GM19372 (cell line): ENCODE results near the gene CASK.

Experiments used
- ATAC-seq: cut with Tn5 transposase; IDR thresholded peaks from one replicate; pipeline ENCODE4 v1.9.1; 2021; ENCODE audit warnings: mild to moderate bottlenecking, low read depth, moderate library complexity; ENCODE audit not compliant: unreplicated experiment

CASK gene

DNA sequence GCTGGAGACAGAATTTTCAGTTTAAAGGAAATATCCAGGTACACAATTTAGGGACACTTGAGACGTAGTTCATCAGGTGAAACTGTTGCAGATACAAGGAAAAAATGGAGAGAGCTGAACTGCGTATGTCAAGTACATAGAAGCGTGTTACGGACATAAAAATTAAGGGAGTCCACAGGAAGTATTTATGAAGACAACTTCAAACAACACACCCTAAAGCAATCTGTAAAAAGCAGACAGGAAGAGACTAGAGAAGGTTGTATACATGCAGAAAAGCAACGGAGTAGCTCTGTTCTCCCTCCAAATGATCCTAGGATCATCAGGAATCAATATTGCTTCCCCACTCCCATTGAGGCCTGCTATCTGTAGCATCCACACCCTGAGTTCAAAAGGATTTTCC, 5.8 kb downstream of the CASK start:
- no peak for ATAC-seq

GRCh38 chrX:41913476-41913875, 9.9 kb downstream of the CASK start:
- no peak for ATAC-seq

GRCh38 chrX:41912923-41913322, 10.4 kb downstream of the CASK start:
- no peak for ATAC-seq

DNA sequence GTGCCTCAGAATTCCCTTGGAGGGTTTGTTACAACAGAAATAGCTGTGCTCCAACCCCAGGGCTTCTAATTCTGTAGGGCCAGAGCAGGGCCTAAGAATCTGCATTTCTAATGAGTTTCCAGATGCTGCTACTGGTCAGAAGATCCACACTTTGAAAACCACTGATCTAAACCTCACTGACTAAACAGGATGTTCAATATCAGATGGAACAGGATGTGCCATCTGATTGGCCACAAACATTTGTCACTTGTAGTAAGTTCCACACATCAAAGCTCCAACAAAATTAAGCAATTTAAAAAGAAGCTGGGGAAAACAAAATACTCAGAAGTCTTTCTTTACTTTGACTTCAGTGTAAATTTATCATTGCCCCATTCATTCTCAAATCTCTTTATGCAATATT, 14.3 kb downstream of the CASK start:
- ATAC-seq, result no peak

GRCh38 chrX:41906515-41907187, 16.7 kb downstream of the CASK start:
- no peak for ATAC-seq

DNA sequence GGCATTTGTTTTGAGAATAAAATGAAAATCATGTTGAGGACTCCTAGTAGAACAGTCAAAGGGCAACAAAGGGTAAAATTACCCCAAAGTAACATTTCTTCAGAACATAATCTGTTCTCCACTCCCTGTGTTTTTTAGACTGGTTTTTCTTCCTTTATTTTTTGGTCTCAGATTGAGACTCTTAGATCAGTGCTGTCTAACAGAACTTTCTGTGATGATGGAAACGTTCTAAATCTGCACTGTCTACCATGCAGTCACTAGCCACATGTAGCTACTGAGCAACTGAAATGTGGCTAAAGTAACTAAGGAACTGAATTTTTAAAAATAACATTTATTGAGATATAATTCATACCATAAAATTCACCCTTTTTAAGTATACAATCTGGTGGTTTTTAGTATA, 19.8 kb downstream of the CASK start:
- no peak for ATAC-seq

GRCh38 chrX:41900321-41900720, 23.0 kb downstream of the CASK start:
- no peak for ATAC-seq

GRCh38 chrX:41895826-41896225, 27.5 kb downstream of the CASK start:
- ATAC-seq, result no peak

- ATAC-seq, result no peak
Measured at GRCh38 chrX:41890026-41890423, 33.3 kb downstream of the CASK start.

- ATAC-seq, result no peak
Measured at GRCh38 chrX:41889317-41890025, 33.9 kb downstream of the CASK start.

DNA sequence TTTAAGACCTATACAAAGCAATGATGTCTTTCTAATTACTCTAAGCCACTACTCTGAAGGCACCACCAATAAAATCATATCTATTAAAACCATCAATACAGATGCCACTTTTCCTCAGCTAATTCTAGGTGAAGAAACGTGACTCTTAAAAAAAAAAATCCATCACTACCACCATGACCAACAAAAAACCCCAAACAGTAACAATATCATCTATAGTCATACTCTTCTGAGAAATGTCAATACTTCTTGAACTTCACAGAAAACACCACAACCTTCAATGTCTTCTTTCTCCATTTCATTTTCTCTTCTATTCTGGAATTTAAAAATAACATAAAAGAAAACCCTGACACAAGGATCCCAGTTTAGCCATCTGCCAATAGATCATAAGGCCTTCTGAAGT, 35.7 kb downstream of the CASK start:
- ATAC-seq, result no peak

DNA sequence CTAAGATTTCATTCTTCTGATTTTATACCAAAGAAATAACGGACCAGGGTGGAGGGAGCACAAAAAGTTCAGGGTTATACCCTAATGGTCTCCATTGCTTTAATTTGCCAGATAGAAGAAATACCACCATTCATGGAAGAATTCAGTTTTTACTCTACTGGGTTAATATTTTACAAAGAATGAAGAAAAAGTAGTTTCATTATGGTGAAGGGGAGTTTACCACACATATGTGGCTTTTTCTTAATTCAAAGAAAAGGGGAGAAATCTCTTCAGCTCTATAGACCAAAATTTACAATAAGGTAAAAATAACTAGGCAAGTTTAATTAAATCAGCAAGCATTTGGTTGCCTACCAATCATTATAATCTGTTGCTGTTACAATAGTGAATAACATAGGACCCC, 37.6 kb downstream of the CASK start:
- ATAC-seq, result no peak

- ATAC-seq, result no peak
Measured at GRCh38 chrX:41881166-41881565, 42.2 kb downstream of the CASK start.

DNA sequence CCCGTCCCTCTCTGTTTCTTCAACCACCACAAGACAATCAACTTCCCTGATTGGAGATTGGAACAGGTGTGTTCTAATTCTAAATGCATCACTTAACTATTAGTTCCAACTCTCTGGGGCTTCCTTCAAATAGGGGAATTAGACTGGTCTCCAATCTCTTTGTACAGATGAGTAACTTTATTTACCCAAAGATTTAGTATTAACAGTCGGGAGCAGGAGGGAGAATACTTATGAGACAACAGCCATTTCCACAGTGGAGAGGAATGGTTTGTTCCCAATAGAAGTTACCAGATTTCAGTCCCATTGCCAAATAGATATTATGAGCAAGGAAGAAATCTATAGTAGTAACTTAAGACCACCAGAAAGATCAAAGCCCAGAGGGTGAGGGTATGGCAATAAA, 46.2 kb downstream of the CASK start:
- no peak for ATAC-seq

DNA sequence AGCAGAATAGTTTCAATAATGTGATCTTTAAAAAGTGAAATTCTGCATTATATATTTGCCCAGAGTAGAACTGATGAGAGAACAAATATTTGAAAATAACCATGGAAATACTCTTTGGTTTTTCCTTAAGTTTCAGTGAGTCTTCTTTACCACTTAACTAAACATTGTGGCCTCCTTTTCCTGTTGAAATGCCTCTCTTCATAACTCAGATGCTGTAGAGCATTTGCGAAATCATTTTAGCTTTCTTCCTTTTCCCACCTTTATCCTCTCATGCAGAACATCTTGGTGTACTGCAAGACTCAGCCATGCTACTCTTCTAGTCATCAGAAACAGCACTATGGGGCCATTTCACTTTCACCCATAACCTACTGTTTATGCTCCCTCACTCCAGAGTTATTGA, 48.2 kb downstream of the CASK start:
- no peak for ATAC-seq

- ATAC-seq, result peak; percentile 56
Measured at GRCh38 chrX:41870719-41871151, 52.6 kb downstream of the CASK start.

DNA sequence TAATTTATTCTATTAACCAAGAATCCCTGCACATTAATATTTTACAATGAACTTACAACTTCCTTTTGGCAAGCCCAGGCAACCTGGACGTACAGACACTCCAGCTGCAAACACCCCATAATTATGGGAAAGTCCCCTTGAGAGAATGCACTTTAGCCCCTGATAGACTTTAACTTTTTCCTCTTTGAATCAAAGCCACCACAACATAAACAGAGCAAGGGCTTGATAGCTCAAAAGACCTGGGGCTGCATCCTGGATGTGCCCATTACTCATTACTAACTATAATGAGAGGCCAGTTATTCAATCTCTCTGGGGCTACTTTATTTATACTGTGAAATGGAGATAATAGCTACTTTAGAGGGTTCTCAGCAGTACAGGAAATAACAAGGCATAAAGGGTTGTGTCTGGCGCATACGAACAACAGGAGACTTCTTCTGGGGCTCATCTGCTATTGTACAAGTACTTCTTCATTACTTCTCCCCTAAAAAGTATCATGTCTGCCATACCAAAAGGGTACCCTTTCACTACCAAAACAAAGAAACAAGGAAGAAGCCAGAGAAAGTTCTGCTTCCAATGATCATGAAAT, 54.9 kb downstream of the CASK start:
- ATAC-seq, result no peak

DNA sequence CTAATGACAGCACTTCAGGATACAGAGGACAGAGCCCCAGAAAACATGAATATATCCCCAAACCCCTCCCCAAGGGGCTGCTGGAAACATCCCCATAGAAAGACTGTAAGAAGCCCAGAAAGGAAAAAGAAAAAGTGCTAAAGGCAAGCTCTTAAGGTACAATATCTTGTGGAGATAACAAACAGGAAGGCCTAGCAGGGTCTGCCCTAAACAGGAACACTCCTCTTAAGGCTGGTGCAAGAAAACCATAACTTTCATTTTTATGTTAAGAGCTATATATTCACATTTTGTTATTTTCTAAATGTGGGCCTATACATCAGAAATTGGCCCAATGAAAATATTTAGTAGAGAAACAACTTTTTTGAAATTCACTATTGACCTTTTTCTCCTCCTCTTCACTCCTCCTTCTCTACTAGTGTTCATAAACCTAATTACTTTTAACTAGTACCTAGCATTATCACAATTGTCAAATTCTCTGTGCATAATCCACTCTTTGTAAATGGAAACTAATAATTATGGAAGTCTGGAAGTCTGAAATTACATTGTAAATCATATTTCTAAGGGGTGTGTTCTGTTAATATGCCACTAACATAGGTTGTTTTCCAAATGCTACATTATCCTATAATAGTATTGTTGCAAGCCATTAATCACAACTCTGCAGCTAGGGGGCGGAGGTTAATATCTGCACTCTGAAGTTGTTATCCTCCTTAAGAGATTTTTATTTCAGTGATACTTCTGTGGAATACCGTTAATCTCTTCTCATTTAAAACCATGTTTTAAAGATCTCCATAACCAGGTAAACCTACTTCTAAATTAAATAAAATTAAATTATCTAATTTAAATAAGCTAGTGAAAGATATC, 59.8 kb downstream of the CASK start:
- ATAC-seq, result no peak

GRCh38 chrX:41862562-41863184, 60.7 kb downstream of the CASK start:
- ATAC-seq, result no peak

GRCh38 chrX:41858161-41858775, 65.1 kb downstream of the CASK start:
- no peak for ATAC-seq
